HFF-Myc (cell line): Measurements from ENCODE around the gene BRD4.

Experiments used
- DNase-seq: peaks from one replicate; pipeline ENCODE4 v3.0.0-alpha.2; 2011; ENCODE audit warnings: low read depth; ENCODE audit errors: extremely low read depth
- H3K4me3 ChIP-seq: replicated peaks from 2 replicates; pipeline ENCODE4 v1.5.1; 2011; ENCODE audit warnings: low read depth, mild to moderate bottlenecking, control low read depth, low read length
- CTCF ChIP-seq: IDR thresholded peaks from 2 replicates; pipeline ENCODE4 v1.5.1; 2012; ENCODE audit warnings: mild to moderate bottlenecking, low read depth, low read length, control low read depth; ENCODE audit errors: missing control alignments

The BRD4 gene

GRCh38 chr19:15374796-15375440 lies 42.6 kb upstream of the BRD4 start:
- no peak for TF ChIP-seq CTCF
- no peak overlapping the region for H3K4me3 ChIP-seq
- no peak for DNase-seq

GRCh38 chr19:15374105-15374651 lies 41.8 kb upstream of the BRD4 start:
- no peak for TF ChIP-seq CTCF
- no peak for DNase-seq
- no peak overlapping the region for H3K4me3 ChIP-seq

GRCh38 chr19:15373644-15374043 lies 41.3 kb upstream of the BRD4 start:
- TF ChIP-seq CTCF = no peak
- no peak overlapping the region for H3K4me3 ChIP-seq
- no peak for DNase-seq

- no peak for DNase-seq
- no peak overlapping the region for H3K4me3 ChIP-seq
- no peak for TF ChIP-seq CTCF
Observed at GRCh38 chr19:15372891-15373301, 40.6 kb upstream of the BRD4 start.

GRCh38 chr19:15372470-15372869 lies 40.1 kb upstream of the BRD4 start:
- no peak for TF ChIP-seq CTCF
- DNase-seq = no peak
- no peak overlapping the region for H3K4me3 ChIP-seq

GRCh38 chr19:15371786-15372380 lies 39.5 kb upstream of the BRD4 start:
- no peak for DNase-seq
- TF ChIP-seq CTCF = no peak
- H3K4me3 ChIP-seq = no peak overlapping the region
